Central memory CD8-positive, alpha-beta T cell (primary cell): ENCODE results near the gene GSG1L.
A peak's percentile ranks its signal among the peaks of the same experiment; 100 is the strongest.

ENCODE experiments used
- ATAC-seq: fragments of 150-1000 bp; cut with Tn5 transposase; replicated peaks from 2 replicates; pipeline ENCODE4 v1.10.0; 2022; ENCODE audit warnings: mild to moderate bottlenecking, moderate FRiP score, moderate number of reproducible peaks; ENCODE audit not compliant: poor library complexity, severe bottlenecking; ENCODE audit errors: extremely low read depth
- DNase-seq, 2 donors: peaks; one replicate each; pipeline ENCODE4 v3.0.0; 2021; ENCODE audit warnings: low spot score in 2 of 2
- H3K27ac Mint-ChIP-seq: one replicate; pipeline ENCODE4 v1.8.0; 2022; ENCODE audit warnings: low read depth, mild to moderate bottlenecking, moderate library complexity, mixed read lengths
- H3K27me3 Mint-ChIP-seq: one replicate; pipeline ENCODE4 v1.8.0; 2022; ENCODE audit warnings: mixed read lengths
- H3K36me3 Mint-ChIP-seq: one replicate; pipeline ENCODE4 v1.8.0; 2022; ENCODE audit warnings: mild to moderate bottlenecking, moderate library complexity, mixed read lengths; ENCODE audit not compliant: insufficient read depth
- H3K4me1 Mint-ChIP-seq: one replicate; pipeline ENCODE4 v1.8.0; 2022; ENCODE audit warnings: mixed read lengths
- H3K4me3 Mint-ChIP-seq: one replicate; pipeline ENCODE4 v1.8.0; 2022; ENCODE audit warnings: mild to moderate bottlenecking, moderate library complexity, mixed read lengths
- H3K9me3 Mint-ChIP-seq: one replicate; pipeline ENCODE4 v1.8.0; 2022; ENCODE audit warnings: mixed read lengths

Gene GSG1L

DNA sequence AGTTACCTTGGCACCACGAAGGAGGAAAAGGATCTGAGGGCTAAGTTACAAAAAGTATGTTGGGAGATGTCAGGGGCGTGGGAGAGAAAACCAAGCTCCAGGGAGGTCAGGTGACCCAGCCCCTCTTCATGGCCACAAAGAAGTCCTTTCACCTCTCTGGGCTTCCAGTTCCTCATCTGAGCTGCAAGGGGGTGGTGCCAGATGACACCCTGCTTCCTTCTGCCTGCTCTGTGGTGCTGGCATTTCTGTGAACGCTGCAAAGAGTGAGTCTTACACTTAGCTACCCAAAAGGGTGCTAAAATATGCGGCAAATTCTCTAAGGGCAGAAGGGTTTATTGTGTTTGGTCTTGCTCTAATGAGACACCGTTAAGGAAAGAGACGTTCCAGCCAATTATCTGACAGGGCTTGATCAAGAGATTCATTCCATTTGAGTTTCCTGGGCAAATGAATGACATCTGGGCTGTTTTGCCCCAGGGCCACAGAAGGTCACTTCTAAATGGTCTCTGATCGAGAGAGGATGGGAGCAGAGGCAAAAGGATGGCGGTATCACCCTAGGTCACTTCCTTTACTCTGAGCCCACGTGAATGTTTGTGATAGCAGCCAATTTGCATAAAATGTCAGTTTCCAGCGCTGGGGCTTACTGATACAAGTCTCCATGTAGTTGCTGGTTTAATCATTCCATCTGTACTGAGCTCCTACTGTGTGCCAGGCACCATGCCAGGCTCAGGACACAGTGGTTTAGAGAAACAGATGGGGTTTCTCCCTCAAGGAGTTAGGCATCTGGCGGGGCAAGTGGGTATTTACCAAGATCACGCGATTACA is 303.3 kb downstream of the GSG1L start:
- no peak for DNase-seq
- Mint-ChIP-seq H3K4me1 (no peaks in the 10 kb centered on the region), H3K4me3 (no peak overlapping the region), H3K27me3 (no peaks in the 10 kb centered on the region), H3K9me3 (no peaks in the 10 kb centered on the region), H3K27ac (no peak overlapping the region), H3K36me3 (peaks cover 6% of the 10 kb centered on the region)
- ATAC-seq = no peak

DNA sequence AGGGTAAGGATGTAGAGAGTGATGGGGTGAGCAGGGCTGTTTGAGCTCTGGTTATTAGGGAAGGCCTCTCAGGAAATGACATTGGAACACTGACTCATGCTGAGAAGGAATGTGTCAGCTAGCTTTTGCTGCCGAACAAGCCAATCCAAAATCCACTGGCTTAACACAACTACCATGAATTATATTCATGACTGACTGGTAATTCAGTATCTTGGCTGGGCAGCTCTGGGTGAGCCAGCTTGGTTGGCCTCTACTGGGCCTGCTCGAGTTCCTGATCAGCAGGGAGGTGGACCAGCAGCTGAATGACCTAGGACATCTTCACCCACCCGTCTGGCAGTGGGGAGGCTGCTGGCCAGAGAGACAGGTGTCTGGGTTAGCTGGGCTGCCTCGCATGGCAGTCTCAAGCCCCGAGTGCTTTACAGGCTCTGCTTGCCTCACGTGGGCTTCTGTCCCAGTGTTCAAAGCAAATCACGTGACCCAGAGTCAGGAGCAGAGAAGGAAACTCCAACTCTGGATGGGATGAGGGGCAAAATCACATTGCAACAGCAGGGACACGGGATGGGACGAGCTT is 304.1 kb downstream of the GSG1L start:
- DNase-seq (no peak), ATAC-seq (no peak)
- Mint-ChIP-seq H3K4me1 (no peaks in the 10 kb centered on the region), H3K27me3 (no peaks in the 10 kb centered on the region), H3K27ac (no peak overlapping the region), H3K4me3 (no peak overlapping the region), H3K36me3 (peaks cover 8% of the 10 kb centered on the region), H3K9me3 (no peaks in the 10 kb centered on the region)

DNA sequence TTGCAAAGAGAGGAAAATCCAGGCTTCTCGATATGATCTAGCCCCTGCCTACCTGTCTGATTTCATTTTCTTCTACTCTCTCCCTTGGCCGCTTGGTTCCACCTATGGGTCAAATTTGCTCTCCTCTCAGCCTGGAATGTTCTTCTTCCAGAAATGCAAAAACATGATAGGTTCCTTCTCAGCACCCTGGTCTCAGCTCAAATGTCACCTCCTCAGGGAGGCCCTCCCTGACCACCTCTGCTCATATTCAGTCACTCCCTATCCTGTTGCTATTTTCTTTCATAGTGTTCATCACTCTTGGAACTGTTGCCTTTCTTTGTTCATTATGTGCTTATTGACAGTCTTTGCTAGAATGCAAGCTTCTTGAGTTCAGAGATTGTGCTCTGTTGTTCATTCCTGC is 305.0 kb downstream of the GSG1L start:
- DNase-seq (no peak), ATAC-seq (no peak)
- H3K36me3 Mint-ChIP-seq = peaks cover 8% of the 10 kb centered on the region

DNA sequence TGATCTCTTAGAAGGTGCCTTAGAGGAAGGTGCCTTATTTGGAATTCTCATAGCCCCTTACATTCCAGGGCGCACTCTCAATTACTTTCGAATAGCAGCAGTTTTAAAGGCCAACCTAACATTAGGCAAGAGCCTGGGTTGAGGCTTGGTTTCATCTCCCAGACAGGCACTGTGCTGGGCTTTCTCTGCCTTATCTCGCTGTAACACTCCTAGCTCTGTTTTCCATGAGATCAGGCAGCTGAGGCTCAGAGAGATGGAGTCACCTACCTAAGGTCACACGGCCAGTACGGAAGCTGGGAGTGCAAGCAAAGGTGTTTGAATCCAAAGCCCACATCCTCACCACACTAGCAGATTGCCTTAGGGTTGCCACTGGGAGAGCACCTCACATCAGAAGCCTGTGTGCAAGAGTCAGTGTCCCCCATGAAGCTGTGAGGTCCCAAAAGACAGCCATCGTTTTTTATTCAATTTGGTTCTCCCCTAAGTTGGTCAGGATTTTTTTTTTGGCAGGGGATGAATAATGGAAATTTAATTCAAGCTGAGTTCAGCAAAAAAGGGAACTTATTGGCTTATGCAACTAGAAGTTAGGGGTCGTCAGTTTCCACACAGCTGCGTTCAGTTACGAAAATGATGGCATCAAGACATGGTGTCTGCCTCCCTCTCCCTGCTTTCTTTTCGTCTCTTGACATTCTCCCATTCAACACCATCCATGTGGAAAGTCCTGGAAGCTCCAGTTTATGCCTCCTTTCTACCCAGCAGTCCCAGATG is 307.1 kb downstream of the GSG1L start:
- ATAC-seq = no peak
- Mint-ChIP-seq H3K36me3 (peaks cover 5% of the 10 kb centered on the region), H3K9me3 (no peaks in the 10 kb centered on the region)

More for the DNA sequence above, 305.0 kb downstream of the GSG1L start:
- H3K27ac Mint-ChIP-seq = no peak overlapping the region
- H3K9me3 Mint-ChIP-seq = no peaks in the 10 kb centered on the region
- H3K4me3 Mint-ChIP-seq = no peak overlapping the region
- H3K27me3 Mint-ChIP-seq = no peaks in the 10 kb centered on the region
- no peaks in the 10 kb centered on the region for H3K4me1 Mint-ChIP-seq

DNA sequence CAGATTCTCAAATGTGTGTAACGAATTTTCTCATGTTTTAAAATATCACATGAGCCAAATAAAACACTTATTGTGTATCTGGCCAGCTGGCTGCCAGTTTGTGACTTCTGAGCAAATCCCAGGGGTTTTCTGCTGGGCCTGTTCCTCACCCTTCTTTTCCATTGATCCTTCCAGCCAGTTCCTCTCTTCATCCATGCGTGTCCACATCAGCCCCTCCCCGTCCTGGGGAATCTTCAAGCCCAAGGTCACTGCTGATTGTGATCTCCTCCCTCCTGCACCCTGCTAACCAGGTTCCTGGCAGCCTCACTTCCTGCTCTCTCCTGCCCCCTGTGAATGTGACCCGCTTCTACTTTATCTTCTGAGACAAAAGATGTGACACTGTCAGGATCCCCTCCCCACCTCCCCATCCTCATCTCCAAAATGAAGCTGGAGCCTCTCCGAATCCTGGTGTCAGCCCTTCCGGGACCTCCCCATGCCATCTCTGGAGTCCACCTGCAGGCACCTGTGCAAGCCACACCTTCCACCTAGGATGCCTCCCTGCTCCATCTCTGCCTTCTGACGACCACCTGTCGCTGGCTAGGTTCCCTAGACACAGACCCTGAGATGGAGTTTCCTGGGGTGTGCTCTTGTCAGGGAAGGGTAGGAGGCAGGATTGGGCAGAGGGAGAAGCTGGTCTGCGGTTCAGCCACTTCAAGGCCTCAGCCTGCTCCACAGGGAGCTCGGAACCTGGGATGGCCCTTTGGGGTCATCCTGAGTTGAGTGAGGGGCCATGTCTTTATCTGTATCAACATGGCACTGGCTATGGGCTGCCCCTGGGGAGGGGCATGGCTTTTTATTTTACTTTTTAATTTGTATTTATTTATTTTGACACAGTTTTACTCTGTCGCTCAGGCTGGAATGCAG is 308.5 kb downstream of the GSG1L start:
- H3K9me3 Mint-ChIP-seq = no peaks in the 10 kb centered on the region
- H3K4me1 Mint-ChIP-seq = no peaks in the 10 kb centered on the region
- ATAC-seq = no peak
- peaks cover 7% of the 10 kb centered on the region for H3K36me3 Mint-ChIP-seq
- no peak overlapping the region for H3K4me3 Mint-ChIP-seq
- no peaks in the 10 kb centered on the region for H3K27me3 Mint-ChIP-seq
- DNase-seq = no peak
- H3K27ac Mint-ChIP-seq = no peak overlapping the region

More for the DNA sequence above, 307.1 kb downstream of the GSG1L start:
- Mint-ChIP-seq H3K4me1 (no peaks in the 10 kb centered on the region), H3K27me3 (no peaks in the 10 kb centered on the region), H3K27ac (no peak overlapping the region), H3K4me3 (no peak overlapping the region)
- DNase-seq = no peak

DNA sequence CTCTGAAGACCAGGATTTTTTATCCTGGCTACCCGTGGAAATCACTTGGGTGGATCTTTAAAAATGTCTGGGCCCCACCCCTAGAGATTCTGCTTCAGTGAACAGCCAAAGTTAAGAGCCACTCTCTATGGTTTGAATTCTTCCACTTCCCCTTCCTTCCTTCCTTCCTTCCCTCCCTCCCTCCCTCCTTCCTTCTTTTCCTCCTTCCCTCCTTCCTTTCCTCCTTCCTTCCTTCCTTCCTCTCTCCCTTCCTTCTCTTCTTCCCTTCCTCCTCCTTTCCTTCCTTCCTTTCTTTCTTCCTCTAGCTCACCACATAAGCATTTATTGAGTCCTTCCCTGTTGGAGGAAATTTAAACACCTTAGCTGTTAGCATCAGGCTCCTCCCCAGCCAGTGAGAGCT is 310.0 kb downstream of the GSG1L start:
- Mint-ChIP-seq H3K4me3 (no peak overlapping the region), H3K27ac (no peak overlapping the region), H3K9me3 (no peaks in the 10 kb centered on the region), H3K36me3 (peaks cover 10% of the 10 kb centered on the region), H3K27me3 (no peaks in the 10 kb centered on the region), H3K4me1 (no peaks in the 10 kb centered on the region)
- no peak for ATAC-seq
- DNase-seq = no peak

DNA sequence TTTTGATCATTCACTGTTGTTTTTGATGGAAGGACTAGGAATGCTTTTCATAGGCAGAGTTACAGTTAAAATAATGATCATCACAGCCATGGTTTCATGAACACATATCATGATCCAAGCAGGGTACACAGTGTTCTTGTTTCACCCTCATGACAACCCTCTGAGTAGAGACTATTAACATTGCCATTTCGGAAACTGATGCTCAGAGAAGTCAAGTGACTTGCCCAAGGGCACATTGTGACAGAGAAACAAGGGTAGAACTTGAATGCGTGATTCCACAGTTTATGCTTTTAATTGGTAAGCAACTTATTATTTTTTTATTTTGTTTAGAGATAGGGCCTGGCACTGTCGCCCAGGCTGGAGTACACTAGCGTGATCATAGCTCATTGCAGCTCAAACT is 311.3 kb downstream of the GSG1L start:
- Mint-ChIP-seq H3K4me3 (no peak overlapping the region), H3K9me3 (no peaks in the 10 kb centered on the region), H3K27me3 (no peaks in the 10 kb centered on the region), H3K4me1 (no peaks in the 10 kb centered on the region), H3K27ac (no peak overlapping the region), H3K36me3 (peaks cover 10% of the 10 kb centered on the region)
- DNase-seq (no peak), ATAC-seq (no peak)

DNA sequence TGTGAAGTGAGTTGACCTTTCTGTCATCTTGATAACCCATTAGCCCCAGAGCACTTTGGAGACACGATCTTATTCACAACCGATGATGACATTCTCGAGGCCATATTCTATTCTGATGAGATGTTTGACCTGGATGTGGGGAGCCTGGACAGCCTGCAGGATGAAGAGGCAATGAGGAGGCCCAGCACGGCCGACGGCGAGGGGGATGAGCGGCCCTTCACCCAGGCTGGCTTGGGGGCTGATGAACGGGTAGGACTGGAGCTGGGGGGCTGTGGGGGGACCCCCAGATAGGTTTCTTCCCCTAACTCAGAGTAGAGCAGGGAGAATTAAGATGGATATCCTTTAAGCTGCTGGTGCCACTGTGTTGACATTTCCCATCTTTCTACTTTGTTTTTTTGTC is 311.8 kb downstream of the GSG1L start:
- H3K4me1 Mint-ChIP-seq = no peaks in the 10 kb centered on the region
- H3K27ac Mint-ChIP-seq = no peak overlapping the region
- H3K9me3 Mint-ChIP-seq = no peaks in the 10 kb centered on the region
- H3K27me3 Mint-ChIP-seq = no peaks in the 10 kb centered on the region
- ATAC-seq (no peak), DNase-seq (no peak)
- peaks cover 10% of the 10 kb centered on the region for H3K36me3 Mint-ChIP-seq
- no peak overlapping the region for H3K4me3 Mint-ChIP-seq

DNA sequence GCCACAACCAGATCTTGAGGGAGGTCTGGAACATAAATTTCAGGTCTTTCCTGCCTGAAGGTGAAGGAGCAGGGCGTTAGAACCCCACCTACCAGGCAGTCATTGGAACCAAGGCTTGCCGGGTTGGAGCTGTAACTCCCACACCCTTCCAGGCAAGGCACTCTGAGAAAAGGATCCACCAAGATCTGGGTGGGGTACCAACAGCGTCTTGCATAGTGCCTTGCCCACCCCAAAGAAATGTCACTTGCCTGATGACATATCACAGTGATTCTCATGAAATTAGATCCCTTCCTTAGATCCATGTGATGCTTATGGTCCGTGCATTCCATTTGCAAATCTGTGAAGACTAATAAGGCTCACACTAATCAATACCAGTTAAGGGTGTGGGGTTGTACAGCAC is 312.3 kb downstream of the GSG1L start:
- DNase-seq (no peak), ATAC-seq (no peak)
- H3K36me3 Mint-ChIP-seq = peaks cover 10% of the 10 kb centered on the region
- no peaks in the 10 kb centered on the region for H3K9me3 Mint-ChIP-seq
- no peaks in the 10 kb centered on the region for H3K4me1 Mint-ChIP-seq
- no peak overlapping the region for H3K4me3 Mint-ChIP-seq
- H3K27ac Mint-ChIP-seq = no peak overlapping the region
- no peaks in the 10 kb centered on the region for H3K27me3 Mint-ChIP-seq

DNA sequence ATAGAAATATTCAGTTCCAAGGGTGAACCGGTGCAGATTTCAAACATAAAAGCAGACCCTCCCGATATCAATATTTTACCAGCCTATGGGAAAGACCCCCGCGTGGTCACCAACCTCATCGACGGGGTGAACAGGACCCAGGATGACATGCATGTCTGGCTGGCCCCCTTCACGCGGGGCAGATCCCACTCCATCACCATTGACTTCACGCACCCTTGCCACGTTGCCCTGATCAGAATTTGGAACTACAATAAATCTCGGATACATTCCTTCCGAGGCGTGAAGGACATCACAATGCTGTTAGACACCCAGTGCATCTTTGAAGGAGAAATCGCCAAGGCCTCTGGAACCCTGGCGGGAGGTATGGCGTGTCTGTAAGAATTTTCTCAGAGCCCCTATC is 313.6 kb downstream of the GSG1L start:
- ATAC-seq (no peak), DNase-seq (no peak)
- Mint-ChIP-seq H3K9me3 (no peaks in the 10 kb centered on the region), H3K36me3 (peaks cover 12% of the 10 kb centered on the region), H3K4me1 (no peaks in the 10 kb centered on the region), H3K27ac (no peak overlapping the region), H3K27me3 (no peaks in the 10 kb centered on the region), H3K4me3 (no peak overlapping the region)

DNA sequence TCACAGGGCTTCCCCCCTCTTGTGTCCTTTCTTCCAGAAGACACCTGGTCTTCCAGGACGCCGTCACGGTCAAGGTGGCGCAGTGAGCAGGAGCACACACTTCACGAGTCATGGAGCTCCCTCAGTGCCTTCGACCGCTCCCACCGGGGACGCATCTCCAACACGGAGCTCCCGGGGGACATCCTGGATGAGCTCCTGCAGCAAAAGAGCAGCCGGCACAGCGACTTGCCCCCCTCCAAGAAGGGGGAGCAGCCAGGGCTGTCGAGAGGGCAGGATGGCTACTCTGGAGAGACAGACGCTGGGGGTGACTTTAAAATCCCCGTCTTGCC is 314.0 kb downstream of the GSG1L start:
- no peaks in the 10 kb centered on the region for H3K27me3 Mint-ChIP-seq
- no peak for ATAC-seq
- H3K9me3 Mint-ChIP-seq = no peaks in the 10 kb centered on the region
- DNase-seq = no peak
- no peak overlapping the region for H3K27ac Mint-ChIP-seq
- peaks cover 10% of the 10 kb centered on the region for H3K36me3 Mint-ChIP-seq
- H3K4me3 Mint-ChIP-seq = no peak overlapping the region
- H3K4me1 Mint-ChIP-seq = no peaks in the 10 kb centered on the region

DNA sequence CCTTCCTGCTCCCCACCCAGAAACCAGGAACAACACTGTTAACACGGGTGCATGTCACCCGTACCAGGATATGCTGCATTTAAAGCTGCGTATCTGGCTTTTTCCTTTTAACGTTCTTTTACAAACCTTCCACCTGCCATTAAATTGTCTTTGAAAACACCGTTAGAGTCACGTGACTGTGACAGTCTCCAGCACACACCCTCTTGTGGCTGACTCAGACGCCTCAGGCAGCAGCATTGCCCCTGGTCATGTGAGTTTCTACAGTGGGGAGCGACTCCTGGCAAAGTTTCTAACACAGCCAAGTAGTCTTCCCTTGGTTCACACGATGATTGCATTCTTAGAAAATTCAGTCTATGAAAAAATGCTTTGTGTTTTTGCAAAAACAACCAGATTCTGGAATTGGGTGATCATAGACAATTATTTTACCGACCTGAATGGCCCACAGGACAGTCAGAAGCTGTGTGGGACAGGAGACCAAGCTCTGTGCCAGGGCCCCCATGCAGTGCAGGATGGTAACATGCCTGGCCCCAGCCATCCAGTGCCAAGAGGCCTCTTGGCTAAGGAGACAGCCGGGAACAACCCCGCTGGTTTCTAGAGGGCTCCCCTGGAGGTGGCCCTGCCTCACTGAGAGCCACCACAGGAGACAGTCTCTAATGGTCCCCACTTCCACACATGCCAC is 314.5 kb downstream of the GSG1L start:
- H3K36me3 Mint-ChIP-seq = peaks cover 10% of the 10 kb centered on the region
- H3K27ac Mint-ChIP-seq = peak overlapping the region; percentile 14
- H3K4me1 Mint-ChIP-seq = no peaks in the 10 kb centered on the region
- H3K4me3 Mint-ChIP-seq = no peak overlapping the region
- DNase-seq (no peak), ATAC-seq (peak; percentile 58)
- no peaks in the 10 kb centered on the region for H3K9me3 Mint-ChIP-seq
- no peaks in the 10 kb centered on the region for H3K27me3 Mint-ChIP-seq
